Measurements from ENCODE around the gene CXCL14.
"Not testable (repeated sequence)": the region's sequence is repeated elsewhere in the genome, so short reads cannot be mapped to it uniquely, and the experiment has no call there.

Gene CXCL14

GRCh38 chr5:135547590-135548254 lies 31.1 kb downstream of the CXCL14 start:
- in situ Hi-C loops (cut with MboI; ENCODE audit: low sequenced_read_pairs) = no loop called here

GRCh38 chr5:135546912-135547311 lies 31.9 kb downstream of the CXCL14 start:
- in situ Hi-C loops (cut with MboI; ENCODE audit: low sequenced_read_pairs) = no loop called here

- in situ Hi-C loops (cut with MboI; ENCODE audit: low sequenced_read_pairs) = no loop called here
These were observed 32.7 kb downstream of the CXCL14 start for GRCh38 chr5:135546101-135546500.

DNA sequence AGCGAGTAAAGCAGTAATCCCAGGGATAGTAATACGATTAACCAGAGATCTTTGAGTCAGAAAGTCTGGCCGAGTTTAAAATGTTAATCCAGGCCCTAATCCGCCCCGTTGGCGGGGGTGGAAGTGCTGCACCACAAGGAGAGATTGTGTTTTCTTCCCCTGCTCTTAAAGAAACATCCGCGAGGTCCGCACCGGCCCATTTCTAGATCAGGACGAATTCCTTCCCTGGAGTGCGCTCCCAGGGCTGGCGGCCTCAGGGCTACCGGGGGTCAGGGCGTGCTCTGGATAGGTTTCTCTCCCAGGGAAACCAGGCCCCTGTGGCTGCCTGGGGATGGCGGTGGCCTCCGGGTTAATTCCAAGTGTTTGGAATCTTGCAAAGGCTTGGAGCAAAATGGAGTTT lies 33.7 kb downstream of the CXCL14 start:
- in situ Hi-C loops (cut with MboI; ENCODE audit: low sequenced_read_pairs) = no loop called here

DNA sequence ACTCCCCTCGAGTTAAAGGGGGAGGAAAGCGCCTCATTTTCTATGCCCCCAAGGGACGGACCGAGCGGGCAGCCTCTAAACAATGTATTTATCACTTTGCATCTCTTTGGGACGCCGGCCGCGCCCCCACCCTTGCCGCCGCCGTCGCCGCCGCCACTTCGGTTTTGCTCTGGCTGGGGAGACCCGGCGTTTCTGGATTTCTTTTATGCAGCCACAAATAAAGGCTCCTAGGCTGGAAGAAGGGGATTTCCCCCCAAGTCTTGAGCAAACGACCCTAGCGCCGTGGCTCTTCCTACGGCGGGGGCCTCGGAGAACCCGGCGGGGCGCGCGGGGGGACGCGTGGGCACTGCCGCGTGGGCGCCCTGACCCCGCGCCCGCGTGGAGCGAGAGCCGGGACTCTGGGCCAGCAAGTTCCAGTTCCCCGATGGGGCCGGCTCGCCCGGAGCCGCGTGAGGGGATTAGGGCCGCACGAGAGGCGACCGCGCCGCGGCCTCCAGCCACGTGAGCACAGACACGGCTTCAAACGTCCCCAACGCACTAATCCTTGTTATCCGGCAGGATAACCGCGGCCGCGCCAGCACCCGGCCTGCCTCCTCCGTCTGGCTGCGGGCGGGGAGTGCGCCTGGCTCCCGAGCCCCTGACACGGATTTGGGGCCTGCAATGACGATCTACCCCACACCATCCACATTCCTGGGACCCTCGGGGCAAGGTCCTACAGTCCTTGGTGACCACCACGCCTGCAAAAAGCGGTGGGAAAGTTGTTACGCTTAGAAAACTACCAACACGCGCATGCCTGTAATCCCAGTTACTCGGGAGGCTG lies 35.1 kb downstream of the CXCL14 start:
- in situ Hi-C loops (cut with MboI; ENCODE audit: low sequenced_read_pairs) = no loop called here

GRCh38 chr5:135543001-135543484 lies 35.7 kb downstream of the CXCL14 start:
- in situ Hi-C loops (cut with MboI; ENCODE audit: low sequenced_read_pairs) = no loop called here

DNA sequence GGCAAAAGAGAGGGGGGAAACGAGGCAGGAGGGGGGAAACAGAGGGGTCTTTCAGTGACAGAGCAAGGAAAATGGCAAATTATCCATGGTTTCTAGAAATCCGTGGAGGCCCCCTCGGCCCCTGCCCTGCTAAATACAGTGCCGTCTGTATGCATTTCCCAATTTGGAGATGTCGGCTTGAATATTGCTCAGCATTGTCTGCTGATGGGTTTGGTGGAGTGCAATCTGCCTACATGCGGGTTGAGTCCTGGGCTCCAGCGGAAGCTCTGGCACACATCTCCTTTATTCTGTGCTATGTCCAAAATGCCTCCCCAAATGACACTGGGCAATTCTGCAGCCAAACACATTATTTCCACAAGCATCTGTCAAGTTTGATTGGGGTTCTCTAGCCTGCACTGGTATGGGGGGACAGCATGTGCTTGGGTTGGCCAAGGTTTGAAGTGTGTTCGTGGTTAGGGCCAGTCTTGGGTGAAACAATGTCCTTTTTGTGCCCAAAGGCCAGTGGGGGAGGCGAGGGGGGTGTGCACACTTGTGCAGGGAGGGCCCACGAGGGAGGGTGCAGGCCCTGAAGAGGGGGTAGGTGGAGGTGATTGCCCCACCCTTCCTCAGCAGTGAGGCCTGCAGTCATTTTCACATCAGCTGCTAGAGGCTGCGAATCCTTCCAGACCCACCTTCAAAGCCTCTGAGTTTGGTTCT lies 36.8 kb downstream of the CXCL14 start:
- in situ Hi-C loops (cut with MboI; ENCODE audit: low sequenced_read_pairs) = no loop called here

DNA sequence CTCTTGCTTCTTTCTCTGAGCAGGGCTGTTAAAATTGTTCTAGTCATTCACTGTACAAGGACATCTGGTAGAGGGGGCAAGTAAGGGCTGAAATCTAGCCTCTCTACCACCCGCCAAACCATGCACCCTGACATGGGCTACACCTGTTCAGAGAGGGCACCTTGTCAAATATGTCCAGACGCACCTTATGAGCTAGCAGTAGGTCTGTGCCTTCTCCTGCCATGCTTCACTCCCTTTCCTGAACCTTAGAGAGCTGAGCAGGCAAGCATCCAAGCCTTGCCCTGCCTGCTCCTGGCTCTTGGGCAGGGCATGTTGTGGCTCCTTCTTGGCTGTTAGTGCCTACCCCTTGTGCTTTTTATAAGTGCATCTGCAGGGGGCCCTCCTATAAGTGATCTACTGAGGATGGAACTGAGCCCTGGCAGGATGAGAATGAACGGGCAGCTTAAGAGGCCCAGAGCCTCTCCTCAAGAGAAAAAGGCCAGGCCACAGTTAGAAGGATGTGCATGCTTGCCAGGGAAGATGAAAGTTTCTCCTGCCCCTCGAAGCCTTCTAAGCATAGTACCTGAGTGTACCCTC lies 39.3 kb downstream of the CXCL14 start:
- in situ Hi-C loops (cut with MboI; ENCODE audit: low sequenced_read_pairs) = no loop called here

GRCh38 chr5:135538261-135538660 lies 40.5 kb downstream of the CXCL14 start:
- in situ Hi-C loops (cut with MboI; ENCODE audit: low sequenced_read_pairs) = no loop called here

DNA sequence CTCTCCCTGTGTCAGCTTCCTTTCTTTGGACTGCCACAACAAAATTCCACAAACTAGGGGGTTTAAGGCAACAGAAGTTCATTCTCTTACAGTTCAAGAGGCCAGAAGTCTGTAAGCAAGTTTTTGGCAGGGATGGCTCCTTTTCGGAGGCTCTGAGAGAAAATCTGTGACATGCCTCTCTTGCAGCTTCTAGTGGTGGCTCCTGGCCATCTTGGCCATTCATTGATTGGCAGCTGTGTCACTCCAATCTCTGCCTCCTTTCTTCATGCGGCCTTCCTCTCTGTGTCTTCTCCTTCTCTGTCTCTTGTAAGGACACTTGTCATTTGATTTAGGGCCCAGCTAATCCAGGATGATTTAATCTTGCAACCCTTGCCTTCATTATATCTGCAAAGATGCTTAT lies 41.0 kb downstream of the CXCL14 start:
- in situ Hi-C loops (cut with MboI; ENCODE audit: low sequenced_read_pairs) = no loop called here

- in situ Hi-C loops (cut with MboI; ENCODE audit: low sequenced_read_pairs) = no loop called here
These were observed 41.5 kb downstream of the CXCL14 start for GRCh38 chr5:135537271-135537670.

- in situ Hi-C loops (cut with MboI; ENCODE audit: low sequenced_read_pairs) = no loop called here
These were observed 42.7 kb downstream of the CXCL14 start, which contains the start of gene NEUROG1 for GRCh38 chr5:135535820-135536801. Gene NEUROG1, minus strand, starts transcription at chr5:135535964. Its CDS starts 274 bp downstream, at chr5:135535690.

GRCh38 chr5:135535420-135535819 lies 43.4 kb downstream of the CXCL14 start:
- in situ Hi-C loops (cut with MboI; ENCODE audit: low sequenced_read_pairs) = no loop called here

- in situ Hi-C loops (cut with MboI; ENCODE audit: low sequenced_read_pairs) = no loop called here
These were observed 44.0 kb downstream of the CXCL14 start for GRCh38 chr5:135534609-135535419.

DNA sequence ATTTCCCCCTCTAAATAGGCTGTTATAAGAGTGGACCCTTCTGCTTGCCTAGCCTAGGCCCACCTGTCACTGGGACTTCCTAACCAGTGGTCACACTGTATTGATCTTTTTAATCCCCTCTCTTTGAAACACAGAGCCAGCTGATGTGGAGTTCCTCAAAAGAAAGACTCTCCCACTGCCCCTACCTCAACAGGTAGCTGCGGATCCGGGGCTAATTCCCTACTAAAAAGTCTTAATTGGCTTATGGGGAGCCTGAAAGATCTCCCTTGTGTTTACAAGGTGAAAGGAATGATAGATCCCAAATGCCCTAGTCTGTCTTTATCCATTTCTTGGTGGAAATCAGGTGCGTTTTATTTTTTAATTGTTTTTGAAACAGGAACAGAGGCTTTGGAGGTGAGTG lies 45.0 kb downstream of the CXCL14 start:
- in situ Hi-C loops (cut with MboI; ENCODE audit: low sequenced_read_pairs) = no loop called here

DNA sequence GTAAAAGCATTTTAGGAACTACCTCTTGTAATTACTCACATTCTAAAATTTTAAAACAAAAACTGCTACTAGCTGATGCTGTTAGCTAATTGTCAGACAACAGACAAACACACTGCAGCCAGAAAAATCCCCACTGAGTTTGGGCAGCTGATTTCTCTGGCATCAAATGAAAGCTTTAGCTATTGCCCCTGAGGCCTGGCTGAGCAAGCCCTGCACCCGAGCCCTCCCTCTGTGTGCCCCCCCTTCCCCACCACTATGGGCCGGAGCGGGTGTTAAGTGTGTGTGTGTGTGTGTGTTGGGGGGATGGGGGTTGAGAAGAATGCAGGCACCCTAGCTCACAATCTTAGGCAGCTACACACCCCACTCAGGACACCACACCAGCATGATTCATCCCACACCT lies 45.5 kb downstream of the CXCL14 start:
- in situ Hi-C loops (cut with MboI; ENCODE audit: low sequenced_read_pairs) = no loop called here

DNA sequence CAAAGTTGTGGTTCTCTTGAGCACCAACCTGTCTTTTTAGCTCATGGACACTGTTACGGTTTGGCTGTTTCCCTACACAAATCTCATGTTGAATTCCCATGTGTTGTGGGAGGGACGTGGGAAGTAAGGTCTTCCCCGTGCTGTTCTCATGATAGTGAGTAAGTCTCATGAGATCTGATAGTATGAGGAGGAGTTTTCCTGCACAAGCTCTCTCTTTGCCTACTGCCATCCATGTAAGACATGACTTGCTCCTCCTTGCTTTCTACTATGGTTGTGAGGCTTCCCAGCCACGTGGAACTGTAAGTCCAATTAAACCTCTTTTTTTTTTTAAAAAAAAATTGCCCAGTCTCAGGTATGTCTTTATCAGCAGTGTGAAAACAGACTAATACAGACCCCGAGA lies 49.2 kb downstream of the CXCL14 start:
- in situ Hi-C loops (cut with MboI; ENCODE audit: low sequenced_read_pairs) = not testable (repeated sequence)

DNA sequence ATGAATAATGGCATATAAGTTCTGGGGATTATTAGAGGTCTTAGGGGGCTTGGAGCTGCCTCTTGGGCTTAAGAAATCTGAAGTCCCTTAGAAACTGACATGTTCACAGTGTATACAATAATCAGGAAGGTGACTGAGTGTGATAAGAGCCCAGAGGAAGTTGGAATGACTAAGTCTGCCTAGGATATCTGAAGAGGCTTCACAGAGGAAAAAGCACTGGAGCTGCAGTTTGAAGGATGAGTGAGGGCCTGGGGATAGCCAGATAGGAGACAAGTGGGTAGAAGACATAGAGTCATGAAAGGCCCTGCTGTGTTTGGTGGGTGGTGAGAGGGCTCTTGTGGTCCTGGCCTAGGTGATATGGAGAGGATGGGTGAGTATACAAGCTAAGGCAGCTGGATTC lies 51.9 kb downstream of the CXCL14 start:
- in situ Hi-C loops (cut with MboI; ENCODE audit: low sequenced_read_pairs) = no loop called here

DNA sequence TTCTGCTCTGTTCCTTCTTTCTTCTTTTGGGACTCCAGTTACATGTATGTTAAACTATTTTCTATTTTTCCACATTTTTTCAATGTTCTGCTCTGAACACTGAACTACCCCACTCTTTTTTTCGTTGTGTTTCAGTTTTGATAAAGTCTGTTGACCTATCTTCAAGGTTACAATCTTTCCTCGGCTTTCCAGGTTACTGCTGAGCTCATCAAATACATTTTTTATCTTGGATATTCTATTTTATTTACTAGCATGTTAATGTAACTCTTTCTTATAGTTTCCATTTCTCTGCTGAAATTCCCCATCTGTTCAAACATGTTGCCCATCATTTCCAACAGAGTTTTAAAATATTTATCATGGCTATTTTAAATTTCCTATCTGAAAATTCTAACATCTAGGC lies 56.8 kb downstream of the CXCL14 start:
- in situ Hi-C loops (cut with MboI; ENCODE audit: low sequenced_read_pairs) = no loop called here
